HFFc6 (cell line): ENCODE data around the gene MFN1. TPM values are rescaled to one million over a fixed set of nuclear protein-coding genes. Genes with fewer than 3 reads are reported as not detected.

Source experiments
- DNase-seq: peaks from one replicate; pipeline ENCODE4 v3.0.0-alpha.2; 2018
- H3K27ac Mint-ChIP-seq: 2 replicates; pipeline ENCODE4 v1.8.0; 2020; ENCODE audit warnings: mild to moderate bottlenecking, mixed read lengths
- H3K27me3 Mint-ChIP-seq: 2 replicates; pipeline ENCODE4 v1.8.0; 2021; ENCODE audit warnings: mild to moderate bottlenecking, moderate library complexity, mixed read lengths; ENCODE audit not compliant: insufficient read depth
- H3K36me3 Mint-ChIP-seq: 2 replicates; pipeline ENCODE4 v1.8.0; 2021; ENCODE audit warnings: low read depth, mixed read lengths
- H3K4me1 Mint-ChIP-seq: 2 replicates; pipeline ENCODE4 v1.8.0; 2020; ENCODE audit warnings: low read depth, mixed read lengths
- H3K4me3 Mint-ChIP-seq: 2 replicates; pipeline ENCODE4 v1.8.0; 2020; ENCODE audit warnings: mild to moderate bottlenecking, moderate library complexity, mixed read lengths
- H3K9me3 Mint-ChIP-seq: 2 replicates; pipeline ENCODE4 v1.8.0; 2020; ENCODE audit warnings: mild to moderate bottlenecking, mixed read lengths
- CTCF ChIP-seq: fragments of 200-600 bp; sonication (generic); IDR thresholded peaks from 2 replicates; pipeline ENCODE4 v1.5.0; 2021; ENCODE audit warnings: antibody characterized with exemption, mild to moderate bottlenecking
- total RNA-seq, 6 experiments: library from RNA; stranded (reverse); fragmentation: NEBNext Ultra II Directional; extraction: Animal tissue kit (Norgen Biotek cat#: 25700); gene quantifications; 2 replicates in 1 of 6; 3 replicates in 5 of 6; pipeline ENCODE4 v1.2.3, GENCODE V29; 2021

Gene MFN1
- total RNA-seq, 6 experiments from 2014 or later: 49.6 to 62.0 (median 56.3) TPM

- Mint-ChIP-seq H3K27me3 (no peaks in the 10 kb centered on the region), H3K4me1 (no peaks in the 10 kb centered on the region), H3K9me3 (no peaks in the 10 kb centered on the region), H3K27ac (no peak overlapping the region), H3K4me3 (no peak overlapping the region), H3K36me3 (peaks cover 13% of the 10 kb centered on the region)
- TF ChIP-seq CTCF: no peak
- DNase-seq: no peak
Measured at GRCh38 chr3:179391906-179392305, 44.4 kb downstream of the MFN1 start.

- H3K27me3 Mint-ChIP-seq: no peaks in the 10 kb centered on the region; the same call in 1 of the 2 replicates
- no peak for TF ChIP-seq CTCF
- peak overlapping the region; percentile 67 for H3K27ac Mint-ChIP-seq
- H3K4me3 Mint-ChIP-seq: no peak overlapping the region; the same call in 1 of the 2 replicates
- peaks cover 21% of the 10 kb centered on the region for H3K4me1 Mint-ChIP-seq
- DNase-seq: peak; percentile 36
- H3K9me3 Mint-ChIP-seq: no peaks in the 10 kb centered on the region
- H3K36me3 Mint-ChIP-seq: peaks cover 19% of the 10 kb centered on the region
Measured at GRCh38 chr3:179398574-179399231, 51.2 kb downstream of the MFN1 start.

- Mint-ChIP-seq H3K36me3 (peaks cover 26% of the 10 kb centered on the region), H3K4me1 (peaks cover 21% of the 10 kb centered on the region), H3K27ac (no peak overlapping the region), H3K4me3 (no peak overlapping the region), H3K9me3 (no peaks in the 10 kb centered on the region), H3K27me3 (no peaks in the 10 kb centered on the region; the same call in 1 of the 2 replicates)
- DNase-seq: no peak
- no peak for TF ChIP-seq CTCF
Measured at GRCh38 chr3:179401561-179401960, 54.1 kb downstream of the MFN1 start.

GRCh38 chr3:179402963-179403362 is 55.5 kb downstream of the MFN1 start:
- no peak for DNase-seq
- Mint-ChIP-seq H3K9me3 (no peaks in the 10 kb centered on the region), H3K4me1 (peaks cover 21% of the 10 kb centered on the region), H3K27me3 (no peaks in the 10 kb centered on the region; the same call in 1 of the 2 replicates), H3K27ac (no peak overlapping the region; the same call in 1 of the 2 replicates), H3K4me3 (no peak overlapping the region), H3K36me3 (peaks cover 26% of the 10 kb centered on the region)
- no peak for TF ChIP-seq CTCF

GRCh38 chr3:179404307-179404706 is 56.8 kb downstream of the MFN1 start:
- Mint-ChIP-seq H3K27me3 (no peaks in the 10 kb centered on the region; the same call in 1 of the 2 replicates), H3K27ac (no peak overlapping the region), H3K9me3 (no peaks in the 10 kb centered on the region), H3K36me3 (peaks cover 26% of the 10 kb centered on the region), H3K4me1 (peaks cover 8% of the 10 kb centered on the region; the same call in 1 of the 2 replicates), H3K4me3 (no peak overlapping the region)
- no peak for TF ChIP-seq CTCF
- no peak for DNase-seq
